H9 (cell line): ENCODE results near the gene DMRTC2. TPM values are rescaled to one million over a fixed set of nuclear protein-coding genes. Genes with fewer than 3 reads are reported as not detected.

Experiments used
- DNase-seq: peaks from one replicate; pipeline ENCODE4 v3.0.0-alpha.2; 2017
- H2AFZ ChIP-seq: one replicate; pipeline ENCODE4 v1.6.1; 2013; ENCODE audit warnings: mild to moderate bottlenecking, low read length, control low read depth, moderate library complexity
- H2AK5ac ChIP-seq: 2 replicates; pipeline ENCODE4 v1.6.1; 2013; ENCODE audit warnings: low read length, control low read depth, mixed read lengths; ENCODE audit not compliant: insufficient read length
- H2BK120ac ChIP-seq: one replicate; pipeline ENCODE4 v1.6.1; 2013; ENCODE audit warnings: low read depth, mild to moderate bottlenecking, low read length, control low read depth, inconsistent platforms; ENCODE audit not compliant: poor library complexity, severe bottlenecking
- H2BK12ac ChIP-seq: 2 replicates; pipeline ENCODE4 v1.6.1; 2013; ENCODE audit warnings: low read length, control low read depth, mixed read lengths, low read depth; ENCODE audit not compliant: insufficient read length
- H2BK15ac ChIP-seq: 2 replicates; pipeline ENCODE4 v1.6.1; 2013; ENCODE audit warnings: low read depth, low read length, control low read depth
- H2BK20ac ChIP-seq: one replicate; pipeline ENCODE4 v1.6.1; 2013; ENCODE audit warnings: low read depth, mild to moderate bottlenecking, low read length, control low read depth, inconsistent platforms; ENCODE audit not compliant: poor library complexity, severe bottlenecking
- H2BK5ac ChIP-seq: 2 replicates; pipeline ENCODE4 v1.6.1; 2013; ENCODE audit warnings: low read length, control low read depth, mixed read lengths; ENCODE audit not compliant: insufficient read length
- H3K14ac ChIP-seq: 2 replicates; pipeline ENCODE4 v1.6.1; 2013; ENCODE audit warnings: low read length, control low read depth; ENCODE audit not compliant: insufficient read depth
- H3K18ac ChIP-seq: 2 replicates; pipeline ENCODE4 v1.6.1; 2013; ENCODE audit warnings: low read depth, mild to moderate bottlenecking, mixed read lengths, low read length, control low read depth; ENCODE audit not compliant: insufficient read length
- H3K23ac ChIP-seq: 2 replicates; pipeline ENCODE4 v1.6.1; 2013; ENCODE audit warnings: low read length, control low read depth, mixed read lengths, low read depth; ENCODE audit not compliant: insufficient read length
- H3K23me2 ChIP-seq: 2 replicates; pipeline ENCODE4 v1.6.1; 2013; ENCODE audit warnings: low read depth, mild to moderate bottlenecking, mixed read lengths, low read length, control low read depth; ENCODE audit not compliant: insufficient read length, poor library complexity, severe bottlenecking
- H3K27ac ChIP-seq: 2 replicates; pipeline ENCODE4 v1.5.1; 2013; ENCODE audit warnings: low read length, control low read depth, mixed read lengths, low read depth; ENCODE audit not compliant: insufficient read length
- H3K27me3 ChIP-seq: 2 replicates; pipeline ENCODE4 v1.6.1; 2013; ENCODE audit warnings: low read length, control low read depth, inconsistent platforms; ENCODE audit not compliant: insufficient read depth
- H3K4ac ChIP-seq: 2 replicates; pipeline ENCODE4 v1.6.1; 2013; ENCODE audit warnings: low read depth, mild to moderate bottlenecking, control low read depth, inconsistent platforms, low read length, moderate library complexity
- H3K4me1 ChIP-seq: 2 replicates; pipeline ENCODE4 v1.6.1; 2013; ENCODE audit warnings: low read length, control low read depth, inconsistent platforms; ENCODE audit not compliant: insufficient read depth
- H3K4me2 ChIP-seq: 2 replicates; pipeline ENCODE4 v1.6.1; 2013; ENCODE audit warnings: low read length, control low read depth, mixed read lengths; ENCODE audit not compliant: insufficient read length, insufficient read depth
- H3K56ac ChIP-seq: 2 replicates; pipeline ENCODE4 v1.6.1; 2013; ENCODE audit warnings: low read depth, mild to moderate bottlenecking, mixed read lengths, low read length, control low read depth; ENCODE audit not compliant: insufficient read length
- H3K79me1 ChIP-seq: 2 replicates; pipeline ENCODE4 v1.6.1; 2013; ENCODE audit warnings: low read depth, mild to moderate bottlenecking, moderate library complexity, low read length, control low read depth, inconsistent platforms; ENCODE audit not compliant: insufficient read depth, poor library complexity, severe bottlenecking
- H3K79me2 ChIP-seq: 2 replicates; pipeline ENCODE4 v1.6.1; 2013; ENCODE audit warnings: low read length, control low read depth, inconsistent platforms; ENCODE audit not compliant: insufficient read depth
- H3K9ac ChIP-seq: 2 replicates; pipeline ENCODE4 v1.6.1; 2013; ENCODE audit warnings: low read length, control low read depth, mixed read lengths; ENCODE audit not compliant: insufficient read length; ENCODE audit errors: extremely low read depth
- H3K9me3 ChIP-seq: one replicate; pipeline ENCODE4 v1.6.1; 2013; ENCODE audit warnings: low read depth, low read length, inconsistent platforms; ENCODE audit not compliant: control insufficient read depth
- H3T11ph ChIP-seq: one replicate; pipeline ENCODE4 v1.6.1; 2013; ENCODE audit warnings: mild to moderate bottlenecking, low read length, control low read depth, inconsistent platforms
- H4K20me1 ChIP-seq: one replicate; pipeline ENCODE4 v1.6.1; 2013; ENCODE audit not compliant: control insufficient read depth, insufficient read length, insufficient read depth
- H4K5ac ChIP-seq: 2 replicates; pipeline ENCODE4 v1.6.1; 2013; ENCODE audit warnings: low read depth, mild to moderate bottlenecking, mixed read lengths, low read length, control low read depth; ENCODE audit not compliant: insufficient read length
- H4K8ac ChIP-seq: replicated peaks from 2 replicates; pipeline ENCODE4 v1.6.1; 2013; ENCODE audit warnings: low read length, control low read depth, mixed read lengths, low read depth; ENCODE audit not compliant: insufficient read length
- H4K91ac ChIP-seq: 2 replicates; pipeline ENCODE4 v1.6.1; 2013; ENCODE audit warnings: low read depth, mild to moderate bottlenecking, moderate library complexity, mixed read lengths, low read length, control low read depth; ENCODE audit not compliant: insufficient read length
- H3K27ac Mint-ChIP-seq, 3 experiments: 2 replicates in 2 of 3; 3 replicates in 1 of 3; pipeline ENCODE4 v1.8.0; 2020 to 2021; ENCODE audit warnings: mixed read lengths in 3 of 3, mild to moderate bottlenecking in 1 of 3, moderate library complexity in 1 of 3
- H3K27me3 Mint-ChIP-seq: 2 replicates; pipeline ENCODE4 v1.8.0; 2021; ENCODE audit warnings: low read depth, mild to moderate bottlenecking, moderate library complexity, mixed read lengths
- H3K36me3 Mint-ChIP-seq, 3 experiments: 2 replicates in 2 of 3; 3 replicates in 1 of 3; pipeline ENCODE4 v1.8.0; 2020 to 2021; ENCODE audit warnings: low read depth in 3 of 3, mixed read lengths in 3 of 3; ENCODE audit not compliant: insufficient read depth in 1 of 3
- H3K4me1 Mint-ChIP-seq, 2 experiments: 2 replicates each; pipeline ENCODE4 v1.8.0; 2020; ENCODE audit warnings: mixed read lengths in 2 of 2
- H3K4me3 Mint-ChIP-seq, 2 experiments: 2 replicates in 1 of 2; 3 replicates in 1 of 2; pipeline ENCODE4 v1.8.0; 2020 to 2021; ENCODE audit warnings: mild to moderate bottlenecking in 2 of 2, mixed read lengths in 2 of 2, moderate library complexity in 1 of 2
- H3K9me3 Mint-ChIP-seq, 2 experiments: 2 replicates in 1 of 2; 3 replicates in 1 of 2; pipeline ENCODE4 v1.8.0; 2020; ENCODE audit warnings: mild to moderate bottlenecking in 2 of 2, mixed read lengths in 2 of 2, moderate library complexity in 1 of 2
- CTCF ChIP-seq: fragments of 200-600 bp; sonication (generic); conservative IDR thresholded peaks from 3 replicates; pipeline ENCODE4 v1.8.0; 2021; ENCODE audit warnings: antibody characterized with exemption, mild to moderate bottlenecking
- WGBS: extraction: QIAGEN DNeasy Blood & Tissue Kit; methylation state at CpG from one replicate; pipeline ENCODE4 v1.1.7; 2013; ENCODE audit warnings: missing lambda C conversion rate, low lambda C conversion rate, mixed read lengths; ENCODE audit not compliant: insufficient read length; ENCODE audit errors: extremely low coverage; 5-methylcytosine and 5-hydroxymethylcytosine counted together
- total RNA-seq: library from RNA; stranded (reverse); gene quantifications from 2 replicates; pipeline ENCODE4 v1.2.1, GENCODE V29; 2021

DMRTC2 gene
- total RNA-seq, 1 experiment from 2014 or later = not detected

DNA sequence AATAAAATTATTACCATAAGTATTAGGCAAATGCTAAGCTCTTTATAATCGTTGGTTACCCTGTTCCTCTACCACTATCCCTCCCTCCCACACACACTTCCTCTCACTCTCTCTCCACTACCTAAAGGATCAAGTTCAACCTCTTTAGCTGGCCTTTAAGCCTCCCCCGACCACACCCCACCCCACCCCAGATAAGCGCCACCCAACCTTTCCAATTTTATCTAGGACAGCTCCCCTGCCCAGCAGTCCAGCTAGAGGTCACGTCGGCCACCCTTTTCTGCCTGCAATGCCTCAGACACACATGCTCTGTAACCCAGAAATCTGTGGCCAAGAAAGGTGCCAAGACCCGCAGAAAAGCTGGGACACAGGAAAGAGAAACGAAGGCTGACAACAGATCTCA is 1.5 kb upstream of the DMRTC2 start:
- peaks cover 23% of the 10 kb centered on the region for H3K27me3 Mint-ChIP-seq
- H3K79me2 ChIP-seq = no peaks in the 10 kb centered on the region
- H3K79me1 ChIP-seq = no peaks in the 10 kb centered on the region
- no peak overlapping the region for H2AFZ ChIP-seq
- no peak overlapping the region for H2BK120ac ChIP-seq
- H3K14ac ChIP-seq = no peak overlapping the region
- peaks cover 2% of the 10 kb centered on the region for H3K23me2 ChIP-seq
- DNase-seq = no peak
- TF ChIP-seq CTCF = no peak
- H3K4me2 ChIP-seq = no peak overlapping the region
- H2BK20ac ChIP-seq = no peak overlapping the region
- no peaks in the 10 kb centered on the region for H4K20me1 ChIP-seq
- no peak overlapping the region for H2BK5ac ChIP-seq
- H4K5ac ChIP-seq = no peak overlapping the region
- no CpG with 5 or more reads among the region's 7 CpGs for WGBS
- no peak overlapping the region for H3K56ac ChIP-seq
- no peak overlapping the region for H2BK12ac ChIP-seq
- no peaks in the 10 kb centered on the region for H3K4me1 ChIP-seq
- peaks cover 0 to 6% (median 0%) of the 10 kb centered on the region in 3 experiments; a peak in 2 of 7 replicates for H3K36me3 Mint-ChIP-seq
- no peak overlapping the region for H3K23ac ChIP-seq
- H3K27ac ChIP-seq = no peak overlapping the region
- no peak overlapping the region for H3K9ac ChIP-seq
- no peak overlapping the region for H3K18ac ChIP-seq
- no peak overlapping the region for H3T11ph ChIP-seq
- no peak overlapping the region for H4K8ac ChIP-seq
- no peak overlapping the region for H3K27ac Mint-ChIP-seq
- H3K9me3 ChIP-seq = no peaks in the 10 kb centered on the region
- no peak overlapping the region for H2AK5ac ChIP-seq
- no peak overlapping the region for H3K4me3 Mint-ChIP-seq
- no peaks in the 10 kb centered on the region for H3K4me1 Mint-ChIP-seq
- H2BK15ac ChIP-seq = no peak overlapping the region
- no peaks in the 10 kb centered on the region for H3K27me3 ChIP-seq
- H4K91ac ChIP-seq = no peak overlapping the region
- H3K4ac ChIP-seq = no peak overlapping the region
- H3K9me3 Mint-ChIP-seq = peaks cover 9 to 79% of the 10 kb centered on the region in 2 experiments; a peak in 4 of 5 replicates
